H1 (cell line): ENCODE results near the gene LEMD2. TPM values are rescaled to one million over a fixed set of nuclear protein-coding genes. Genes with fewer than 3 reads are reported as not detected.
A peak's percentile ranks its signal among the peaks of the same experiment; 100 is the strongest.

ENCODE experiments used
- CTCF ChIA-PET: fragments of 300-600 bp; sonication (Branson Sonifier 250); formaldehyde crosslinking; loops from one replicate; lab custom pipeline; 2021; ENCODE audit not compliant: partially characterized antibody; lab: Charles Lee
- POLR2A ChIA-PET: fragments of 300-600 bp; sonication (Branson Sonifier 250); formaldehyde crosslinking; loops from one replicate; lab custom pipeline; 2021; ENCODE audit warnings: inconsistent platforms; ENCODE audit not compliant: partially characterized antibody; lab: Charles Lee
- DNase-seq, 2 experiments: peaks; one replicate each; pipeline versions ENCODE4 v3.0.0 to v3.0.0-alpha.2; 2010 to 2022; ENCODE audit warnings: low spot score in 2 of 2, low read depth in 1 of 2, mixed read lengths in 1 of 2
- FAIRE-seq: peaks from 2 replicates; lab custom pipeline; 2011; peaks lifted over from hg19 to GRCh38; lab: Jason Lieb, UNC
- H2AFZ ChIP-seq: 2 replicates; pipeline ENCODE4 v1.8.1; 2012; ENCODE audit warnings: low read length, inconsistent platforms
- H2AK5ac ChIP-seq: 2 replicates; pipeline ENCODE4 v1.6.1; 2013; ENCODE audit warnings: low read depth, low read length
- H2BK120ac ChIP-seq: replicated peaks from 2 replicates; pipeline ENCODE3; 2013; ENCODE audit warnings: low read depth, low read length, inconsistent platforms
- H2BK12ac ChIP-seq: 2 replicates; pipeline ENCODE4 v1.6.1; 2013; ENCODE audit warnings: low read depth, low read length
- H2BK15ac ChIP-seq: 2 replicates; pipeline ENCODE4 v1.6.1; 2013; ENCODE audit warnings: low read length
- H2BK20ac ChIP-seq: 2 replicates; pipeline ENCODE4 v1.6.1; 2013; ENCODE audit warnings: low read length
- H2BK5ac ChIP-seq: 2 replicates; pipeline ENCODE4 v1.6.1; 2013; ENCODE audit warnings: low read depth, low read length
- H3K14ac ChIP-seq: 2 replicates; pipeline ENCODE4 v1.6.1; 2013; ENCODE audit warnings: inconsistent platforms; ENCODE audit not compliant: insufficient read length
- H3K18ac ChIP-seq: 2 replicates; pipeline ENCODE4 v1.6.1; 2013; ENCODE audit warnings: low read length; ENCODE audit errors: extremely low read depth
- H3K23ac ChIP-seq: 2 replicates; pipeline ENCODE4 v1.6.1; 2013; ENCODE audit warnings: inconsistent platforms; ENCODE audit not compliant: insufficient read length
- H3K23me2 ChIP-seq: 2 replicates; pipeline ENCODE4 v1.6.1; 2013; ENCODE audit warnings: low read depth, low read length
- H3K27ac ChIP-seq: 2 replicates; pipeline ENCODE4 v1.6.1; 2011; ENCODE audit warnings: low read depth, low read length, inconsistent platforms
- H3K27me3 ChIP-seq, 4 experiments: replicated peaks in 1 of 4; 1 replicate in 1 of 4; 2 replicates in 3 of 4; pipeline versions ENCODE4 v1.6.1 to v1.8.1; 2011 to 2013; ENCODE audit warnings: low read length in 3 of 4, mild to moderate bottlenecking in 3 of 4, inconsistent platforms in 2 of 4, mixed read lengths in 2 of 4, moderate library complexity in 1 of 4; ENCODE audit not compliant: control insufficient read depth in 3 of 4, insufficient read depth in 3 of 4; ENCODE audit errors: extremely low read depth in 1 of 4
- H3K36me3 ChIP-seq, 4 experiments: 2 replicates each; pipeline versions ENCODE4 v1.6.1 to v1.8.1; 2011 to 2013; ENCODE audit warnings: mild to moderate bottlenecking in 4 of 4, low read length in 3 of 4, moderate library complexity in 2 of 4, control low read depth in 1 of 4, inconsistent platforms in 1 of 4; ENCODE audit not compliant: insufficient read depth in 4 of 4, control insufficient read depth in 2 of 4
- H3K4ac ChIP-seq: replicated peaks from 2 replicates; pipeline ENCODE3; 2013; ENCODE audit warnings: low read length, low read depth, mixed read lengths, inconsistent platforms; ENCODE audit not compliant: insufficient read length
- H3K4me1 ChIP-seq, 4 experiments: replicated peaks in 1 of 4; 1 replicate in 1 of 4; 2 replicates in 3 of 4; pipeline versions ENCODE4 v1.6.1 to v1.8.1; 2011 to 2013; ENCODE audit warnings: low read length in 3 of 4, inconsistent platforms in 2 of 4, mixed read lengths in 1 of 4; ENCODE audit not compliant: insufficient read depth in 4 of 4, control insufficient read depth in 3 of 4
- H3K4me2 ChIP-seq, 2 experiments: 2 replicates each; pipeline versions ENCODE4 v1.6.1 to v1.8.1; 2011 to 2013; ENCODE audit warnings: low read depth in 2 of 2, low read length in 2 of 2, control low read depth in 1 of 2, inconsistent platforms in 1 of 2, mild to moderate bottlenecking in 1 of 2; ENCODE audit not compliant: insufficient read depth in 1 of 2
- H3K4me3 ChIP-seq, 4 experiments: fragments of 200-600, 300-600 bp in 1 of 4; sonication (generic), shearing (Covaris generic), sonication (Bioruptor Twin) in 1 of 4; 2 replicates each; pipeline versions ENCODE4 v1.5.1 to v1.8.1; 2011 to 2016; ENCODE audit warnings: low read length in 4 of 4, low read depth in 3 of 4, control low read depth in 2 of 4, inconsistent platforms in 2 of 4, mild to moderate bottlenecking in 2 of 4, mixed read lengths in 1 of 4, moderate library complexity in 1 of 4; ENCODE audit not compliant: insufficient read depth in 2 of 4; ENCODE audit errors: extremely low read depth in 1 of 4
- H3K56ac ChIP-seq: replicated peaks from 2 replicates; pipeline ENCODE3; 2013; ENCODE audit warnings: low read depth, mild to moderate bottlenecking, mixed read lengths, low read length, inconsistent platforms; ENCODE audit not compliant: insufficient read length
- H3K79me1 ChIP-seq: 2 replicates; pipeline ENCODE4 v1.6.1; 2013; ENCODE audit warnings: low read depth, low read length, control low read depth
- H3K79me2 ChIP-seq, 2 experiments: 2 replicates each; pipeline versions ENCODE4 v1.6.1 to v1.8.1; 2012 to 2013; ENCODE audit warnings: low read length in 2 of 2, mild to moderate bottlenecking in 2 of 2, inconsistent platforms in 1 of 2; ENCODE audit not compliant: insufficient read depth in 2 of 2, control insufficient read depth in 1 of 2
- H3K9ac ChIP-seq, 4 experiments: replicated peaks in 1 of 4; 1 replicate in 1 of 4; 2 replicates in 3 of 4; pipeline versions ENCODE4 v1.6.1 to v1.8.1; 2011 to 2013; ENCODE audit warnings: low read depth in 3 of 4, low read length in 3 of 4, control low read depth in 2 of 4, mild to moderate bottlenecking in 2 of 4, moderate library complexity in 2 of 4, inconsistent platforms in 1 of 4; ENCODE audit errors: extremely low read depth in 1 of 4
- H3K9me3 ChIP-seq, 2 experiments: 2 replicates each; pipeline versions ENCODE4 v1.6.1 to v1.8.1; 2012 to 2013; ENCODE audit warnings: mild to moderate bottlenecking in 2 of 2, moderate library complexity in 2 of 2, control low read depth in 1 of 2, inconsistent platforms in 1 of 2, low read depth in 1 of 2, low read length in 1 of 2, mixed read lengths in 1 of 2; ENCODE audit not compliant: insufficient read depth in 2 of 2
- H4K20me1 ChIP-seq, 2 experiments: replicated peaks in 1 of 2; 2 replicates each; pipeline versions ENCODE3 to v1.8.1; 2011 to 2013; ENCODE audit warnings: inconsistent platforms in 2 of 2, low read length in 2 of 2, mild to moderate bottlenecking in 1 of 2; ENCODE audit not compliant: insufficient read depth in 2 of 2, control insufficient read depth in 1 of 2
- H4K5ac ChIP-seq: 2 replicates; pipeline ENCODE4 v1.6.1; 2013; ENCODE audit warnings: low read length, low read depth, mixed read lengths, inconsistent platforms; ENCODE audit not compliant: insufficient read length
- H4K8ac ChIP-seq: 2 replicates; pipeline ENCODE4 v1.8.0; 2013; ENCODE audit warnings: mild to moderate bottlenecking, moderate library complexity, low read length, inconsistent platforms; ENCODE audit not compliant: insufficient read depth; ENCODE audit errors: extremely low read depth
- H4K91ac ChIP-seq: replicated peaks from 2 replicates; pipeline ENCODE3; 2013; ENCODE audit warnings: low read length, mixed read lengths, inconsistent platforms; ENCODE audit not compliant: insufficient read length
- CHD1 ChIP-seq: IDR thresholded peaks from 2 replicates; pipeline ENCODE4 v1.6.1; 2012; ENCODE audit warnings: low read depth, low read length, improper control_type of control experiment
- CHD2 ChIP-seq: IDR thresholded peaks from 2 replicates; pipeline ENCODE4 v1.6.1; 2012; ENCODE audit warnings: low read length, improper control_type of control experiment
- CREB1 ChIP-seq: IDR thresholded peaks from 2 replicates; pipeline ENCODE4 v1.6.1; 2012; ENCODE audit warnings: inconsistent platforms
- KDM4A ChIP-seq: IDR thresholded peaks from one replicate; pipeline ENCODE4 v1.7.1; 2012; ENCODE audit warnings: low read depth, mild to moderate bottlenecking, moderate library complexity, low read length, inconsistent platforms; ENCODE audit not compliant: severe bottlenecking
- NANOG ChIP-seq: IDR thresholded peaks from 2 replicates; pipeline ENCODE4 v1.6.1; 2011; ENCODE audit warnings: low read length, low read depth, mild to moderate bottlenecking, inconsistent platforms; ENCODE audit not compliant: insufficient read depth, poor library complexity, severe bottlenecking
- POLR2A ChIP-seq, 2 experiments: IDR thresholded peaks; 1 replicate in 1 of 2; 2 replicates in 1 of 2; pipeline ENCODE4 v1.6.1; 2011; ENCODE audit warnings: low read depth in 2 of 2, low read length in 2 of 2, mild to moderate bottlenecking in 2 of 2; ENCODE audit errors: control extremely low read depth in 1 of 2
- POLR2AphosphoS5 ChIP-seq: IDR thresholded peaks from 2 replicates; pipeline ENCODE4 v1.6.1; 2011; ENCODE audit warnings: low read depth, low read length
- SIN3A ChIP-seq, 2 experiments: IDR thresholded peaks in 1 of 2; conservative IDR thresholded peaks in 1 of 2; 2 replicates each; pipeline ENCODE4 v1.6.1; 2011 to 2012; ENCODE audit warnings: low read length in 2 of 2, improper control_type of control experiment in 1 of 2, low read depth in 1 of 2, mild to moderate bottlenecking in 1 of 2
- SIRT6 ChIP-seq: IDR thresholded peaks from one replicate; pipeline ENCODE4 v1.7.1; 2012; ENCODE audit warnings: low read length, inconsistent platforms
- SRF ChIP-seq: IDR thresholded peaks from 2 replicates; pipeline ENCODE4 v1.6.1; 2011; ENCODE audit warnings: mild to moderate bottlenecking, low read depth, low read length, moderate library complexity
- WGBS, 2 experiments: shearing (Covaris generic) in 1 of 2; methylation state at CpG; one replicate each; pipeline versions ENCODE4 v1.1.6 to v1.1.7; 2013 to 2015; ENCODE audit warnings: low lambda C conversion rate in 2 of 2, mixed read lengths in 2 of 2, inconsistent platforms in 1 of 2, low coverage in 1 of 2, missing lambda C conversion rate in 1 of 2; ENCODE audit not compliant: insufficient replicate concordance in 2 of 2, insufficient coverage in 1 of 2, insufficient read length in 1 of 2; ENCODE audit errors: extremely low coverage in 1 of 2, missing lambda C conversion rate in 1 of 2; 5-methylcytosine and 5-hydroxymethylcytosine counted together
- polyA plus RNA-seq, 7 experiments: library from polyadenylated mRNA; depleted of rRNA in 3 of 7; stranded (reverse) in 5 of 7; unstranded in 2 of 7; fragments of >200 nt in 5 of 7; fragments of 200-250 nt in 2 of 7; gene quantifications; 1 replicate in 5 of 7; 2 replicates in 1 of 7; 4 replicates in 1 of 7; pipeline versions ENCODE4 v1.2.1 to v1.2.3, GENCODE V29; 2011 to 2013; ENCODE audit warnings: missing spikeins in 2 of 7, mixed read lengths in 2 of 7
- total RNA-seq: library from RNA; stranded (reverse); fragmentation: NEBNext Ultra II Directional; extraction: Animal tissue kit (Norgen Biotek cat#: 25700); gene quantifications from 2 replicates; pipeline ENCODE4 v1.2.1, GENCODE V29; 2021
- TF ChIP-seq, protein P1 (sequence below): IDR thresholded peaks from 2 replicates; pipeline ENCODE4 v1.6.1; 2012; ENCODE audit warnings: inconsistent platforms

The LEMD2 gene
- total and polyA plus RNA-seq, 2 of the 8 experiments (the other 6 are each of a cell fraction or from before 2014, with no cell fraction given) = 32.7 to 57.3 TPM

DNA sequence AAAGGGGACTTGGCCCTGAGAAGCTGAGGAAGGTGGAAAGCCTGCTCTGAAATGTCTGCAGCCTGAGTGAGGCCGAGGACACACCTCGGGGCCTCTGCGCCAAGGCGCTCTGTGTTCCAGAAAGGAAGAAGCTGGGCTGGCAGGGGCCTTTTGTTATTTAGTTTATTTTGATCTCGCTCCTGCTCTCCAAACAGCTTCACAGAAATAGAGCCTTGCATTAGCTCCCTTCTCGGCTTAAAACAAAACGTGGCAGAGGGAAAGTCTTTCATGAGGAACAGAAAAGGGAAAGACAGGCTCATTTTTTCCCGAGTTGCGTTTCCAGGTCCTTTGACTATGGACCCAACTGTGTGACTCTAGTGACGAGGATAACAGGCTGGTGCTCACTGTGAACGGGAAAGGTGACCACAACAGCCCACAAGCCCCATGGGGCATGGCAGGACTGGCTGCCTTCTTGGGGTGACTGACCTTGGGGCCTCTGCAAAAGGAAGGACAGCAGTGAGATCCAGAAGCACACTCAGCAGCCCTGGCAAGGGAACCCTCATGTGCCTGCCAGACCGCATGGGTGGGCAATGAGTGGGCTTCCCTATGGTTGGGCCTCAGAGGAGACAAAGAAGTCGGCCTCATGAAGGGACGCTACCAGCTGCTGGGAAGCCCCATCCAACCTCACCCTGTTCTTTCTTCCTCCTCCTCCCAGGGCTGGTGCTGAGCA lies 18.7 kb downstream of the LEMD2 start:
- Histone ChIP-seq H3K79me1 (no peaks in the 10 kb centered on the region), H3K23ac (no peak overlapping the region), H3K79me2 (no peaks in the 10 kb centered on the region), H3K9me3 (no peaks in the 10 kb centered on the region), H3K4ac (peak overlapping the region; percentile 10), H3K4me3 (peak overlapping the region in 1 of 4 experiments; percentile 16; a peak in 1 of 8 replicates), H3K23me2 (no peaks in the 10 kb centered on the region), H2AFZ (no peak overlapping the region), H2BK12ac (peak overlapping the region; percentile 31; the same call in 1 of the 2 replicates), H4K91ac (peak overlapping the region; percentile 71), H4K20me1 (peaks cover 0 to 4% of the 10 kb centered on the region in 2 experiments), H3K14ac (no peak overlapping the region), H2BK5ac (peak overlapping the region; percentile 49; the same call in 1 of the 2 replicates), H4K5ac (peak overlapping the region; percentile 16), H2BK15ac (peak overlapping the region; percentile 76; the same call in 1 of the 2 replicates), H2BK20ac (0 out of 2 replicates have a peak overlapping the region, but pooled peaks have one; percentile 98), H3K36me3 (peaks cover 5 to 28% (median 17%) of the 10 kb centered on the region in 4 experiments; a peak in 6 of 8 replicates), H2AK5ac (peak overlapping the region; percentile 3; the same call in 1 of the 2 replicates), H4K8ac (peak overlapping the region; percentile 19; the same call in 1 of the 2 replicates), H3K18ac (peak overlapping the region; percentile 41; the same call in 1 of the 2 replicates), H3K4me1 (peaks cover 10 to 32% (median 21%) of the 10 kb centered on the region in 4 experiments), H3K9ac (peak overlapping the region in 2 of 4 experiments; percentile 25 to 31; a peak in 2 of 7 replicates), H3K56ac (no peak overlapping the region), H3K27ac (peak overlapping the region; percentile 49), H2BK120ac (peak overlapping the region; percentile 13), H3K27me3 (no peaks in the 10 kb centered on the region), H3K4me2 (peak overlapping the region; percentile 14 to 45; a peak in 3 of 4 replicates)
- 54% methylated on average over 14 of the region's 14 CpGs; no CpG with 5 or more reads in 1 of the 2 experiments for WGBS, 2 experiments
- DNase-seq (peak in 1 of 2 experiments; percentile 61), FAIRE-seq (no peak)
- TF ChIP-seq CHD1 (no peak), CREB1 (no peak), NANOG (no peak), POLR2AphosphoS5 (peak; percentile 25; the same call in 1 of the 2 replicates), SIN3A (conservative IDR thresholded peaks at IDR 0.05 in 1 of 2, IDR thresholded peaks at IDR 0.05 in 1 of 2; ENCODE audit: low read depth in 1 of 2, low read length in 2 of 2) (no peak), KDM4A (no peak), SIRT6 (no peak), CHD2 (no peak), SRF (no peak), POLR2A (IDR thresholded peaks at IDR 0.05; ENCODE audit: control extremely low read depth in 1 of 2, low read depth in 2 of 2, low read length in 2 of 2) (peak in 1 of 2 experiments; percentile 25; a peak in 2 of 3 replicates)
- TF ChIP-seq, protein P1, sequence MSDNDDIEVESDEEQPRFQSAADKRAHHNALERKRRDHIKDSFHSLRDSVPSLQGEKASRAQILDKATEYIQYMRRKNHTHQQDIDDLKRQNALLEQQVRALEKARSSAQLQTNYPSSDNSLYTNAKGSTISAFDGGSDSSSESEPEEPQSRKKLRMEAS = no peak
- CTCF ChIA-PET = interaction anchor here (0.6 to 14.3 kb wide), 47 partner anchors 10 to 691 kb away, joined by 3 to 157 read pairs (median 6); partner anchors contain the start of genes IP6K3, MLN and UQCC2
- POLR2A ChIA-PET = interaction anchor here (0.7 to 9.3 kb wide), 24 partner anchors 9 to 363 kb away, joined by 3 to 101 read pairs (median 3); partner anchors contain the start of genes IP6K3, LEMD2 and UQCC2
